GM21737 (cell line): ENCODE results near the gene CCZ1.
"Not testable (repeated sequence)": the region's sequence is repeated elsewhere in the genome, so short reads cannot be mapped to it uniquely, and the experiment has no call there.

Experiments used
- ATAC-seq: cut with Tn5 transposase; IDR thresholded peaks from one replicate; pipeline ENCODE4 v1.9.1; 2021; ENCODE audit warnings: mild to moderate bottlenecking, moderate library complexity; ENCODE audit not compliant: unreplicated experiment

The CCZ1 gene

DNA sequence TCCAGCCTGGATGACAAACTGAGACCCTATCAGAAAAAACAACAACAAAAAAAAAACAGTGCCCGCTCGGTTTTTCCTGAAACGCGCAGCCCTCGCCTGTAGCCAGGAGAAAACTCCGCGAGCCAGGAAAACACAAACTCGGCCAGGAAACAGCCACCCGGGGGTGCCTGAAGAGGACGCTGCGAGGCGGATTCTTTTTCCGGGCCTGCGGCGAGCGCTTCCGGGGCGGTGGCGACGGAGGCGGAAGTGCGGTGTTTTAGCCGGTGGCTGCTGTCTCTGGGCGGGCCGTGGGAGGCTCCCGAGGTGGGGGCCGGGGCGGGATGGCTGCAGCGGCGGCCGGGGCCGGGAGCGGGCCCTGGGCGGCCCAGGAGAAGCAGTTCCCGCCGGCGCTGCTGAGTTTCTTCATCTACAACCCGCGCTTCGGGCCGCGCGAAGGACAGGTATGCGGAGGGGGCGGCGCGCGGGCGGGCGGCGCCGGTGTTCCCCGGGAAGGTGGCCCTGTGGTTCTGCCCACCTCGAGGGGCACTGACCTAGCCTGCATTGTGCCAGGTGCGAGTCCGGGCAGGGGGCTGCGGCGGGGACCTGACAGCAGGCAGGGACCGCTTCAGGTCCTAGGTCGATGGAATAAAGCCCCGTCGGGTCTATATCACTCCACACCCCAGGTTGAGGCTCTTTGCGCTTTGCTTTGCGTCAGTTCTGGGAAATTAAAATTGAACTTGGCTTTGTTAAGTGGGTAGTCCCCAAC, at the start of gene CCZ1:
Gene CCZ1 (plus strand): TSS at position 254 of the 745 bp plus-strand sequence. CDS start 67 bp downstream, at position 321.
- ATAC-seq: peak; percentile 85

GRCh38 chr7:5850944-5851343, 47.6 kb upstream of the CCZ1 start:
- no peak for ATAC-seq

GRCh38 chr7:5854738-5855137, 43.8 kb upstream of the CCZ1 start:
- ATAC-seq: no peak

DNA sequence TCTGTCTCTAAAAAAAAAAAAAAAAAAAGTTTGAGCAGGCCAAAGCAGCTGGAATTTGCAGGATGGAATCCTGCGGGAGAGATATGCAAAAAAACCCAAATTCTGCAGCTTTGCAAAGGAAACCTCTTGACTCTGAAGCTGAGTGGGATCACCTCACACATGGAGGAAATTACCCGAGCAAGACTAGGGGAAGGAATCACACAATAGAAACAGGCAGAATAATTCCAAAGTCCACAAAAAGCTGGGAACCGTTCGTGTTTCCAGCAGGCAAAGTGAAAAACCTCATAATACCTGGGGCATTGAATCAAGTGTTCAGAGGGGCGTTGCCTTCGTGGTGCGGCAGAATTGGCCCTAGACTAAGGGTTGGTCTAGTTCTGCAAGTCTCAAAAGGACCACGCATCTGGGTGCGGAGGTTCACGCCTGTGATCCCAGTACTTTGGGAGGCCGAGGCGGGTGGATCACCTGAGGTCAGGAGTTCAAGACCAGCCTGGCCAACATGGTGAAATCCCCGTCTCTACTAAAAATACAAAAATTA, 41.4 kb upstream of the CCZ1 start:
- not testable (repeated sequence) for ATAC-seq

DNA sequence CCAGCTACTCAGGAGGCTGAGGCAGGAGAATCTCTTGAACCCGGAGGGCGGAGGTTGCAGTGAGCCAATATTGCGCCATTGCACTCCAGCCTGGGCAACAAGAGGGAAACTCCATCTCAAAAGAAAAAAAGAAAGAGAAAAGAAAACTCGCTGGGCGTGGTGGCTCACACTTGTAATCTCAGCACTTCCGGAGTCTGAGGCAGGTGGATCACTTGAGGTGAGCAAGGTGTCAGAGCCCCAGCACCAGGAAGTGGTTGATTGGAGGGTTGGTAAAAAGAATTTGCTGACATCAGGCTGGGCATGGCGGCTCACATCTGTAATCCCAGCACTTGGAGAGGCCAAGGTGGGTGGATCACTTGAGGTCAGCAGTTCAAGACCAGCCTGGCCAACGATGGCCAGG, 40.0 kb upstream of the CCZ1 start:
- not testable (repeated sequence) for ATAC-seq

DNA sequence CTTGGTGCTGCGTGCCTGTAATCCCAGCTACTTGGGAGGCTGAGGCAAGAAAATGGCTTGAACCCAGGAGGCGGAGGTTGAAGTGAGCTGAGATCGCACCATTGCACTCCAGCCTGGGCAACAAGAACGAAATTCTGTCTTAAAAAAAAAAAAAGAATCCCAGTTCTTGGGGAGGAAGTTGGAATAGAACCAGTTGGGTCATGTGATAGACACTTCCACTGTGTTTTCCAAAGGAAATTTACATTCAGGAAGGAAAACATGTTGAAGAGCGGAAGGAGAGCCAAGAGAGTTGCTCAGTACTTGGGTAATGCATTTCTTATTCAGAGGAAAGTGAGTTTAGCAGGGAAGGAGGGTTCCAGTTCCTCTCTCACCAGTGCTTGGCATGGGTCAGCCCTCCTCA, 37.3 kb upstream of the CCZ1 start:
- ATAC-seq: not testable (repeated sequence)

DNA sequence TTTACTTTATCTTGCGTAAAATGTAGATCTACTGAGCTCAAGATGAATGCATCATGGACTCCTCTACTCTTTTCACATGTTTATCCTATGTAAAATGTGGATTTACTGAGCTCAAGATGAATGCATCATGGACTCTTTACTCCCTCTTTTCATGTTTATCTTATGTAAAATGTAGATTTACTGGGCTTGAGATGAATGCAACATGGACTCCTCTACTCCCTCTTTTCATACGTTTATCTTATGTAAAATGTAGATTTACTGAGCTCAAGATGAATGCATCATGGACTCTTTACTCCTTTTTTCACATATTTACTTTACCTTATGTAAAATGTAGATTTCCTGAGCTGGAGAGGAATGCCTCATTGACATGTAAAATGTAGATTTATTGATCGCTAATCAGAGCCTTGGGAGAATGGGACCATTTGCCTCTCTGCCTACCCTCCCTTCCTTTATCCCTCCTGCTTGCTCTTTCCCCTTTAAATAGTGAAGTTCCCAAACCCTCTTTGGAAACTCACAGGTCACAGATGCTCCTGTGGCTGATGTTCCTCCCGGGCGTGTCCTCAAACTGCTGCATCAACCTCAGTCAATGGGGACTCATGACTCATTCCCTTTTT, 35.7 kb upstream of the CCZ1 start:
- not testable (repeated sequence) for ATAC-seq

GRCh38 chr7:5865279-5865931, 33.1 kb upstream of the CCZ1 start:
- not testable (repeated sequence) for ATAC-seq

DNA sequence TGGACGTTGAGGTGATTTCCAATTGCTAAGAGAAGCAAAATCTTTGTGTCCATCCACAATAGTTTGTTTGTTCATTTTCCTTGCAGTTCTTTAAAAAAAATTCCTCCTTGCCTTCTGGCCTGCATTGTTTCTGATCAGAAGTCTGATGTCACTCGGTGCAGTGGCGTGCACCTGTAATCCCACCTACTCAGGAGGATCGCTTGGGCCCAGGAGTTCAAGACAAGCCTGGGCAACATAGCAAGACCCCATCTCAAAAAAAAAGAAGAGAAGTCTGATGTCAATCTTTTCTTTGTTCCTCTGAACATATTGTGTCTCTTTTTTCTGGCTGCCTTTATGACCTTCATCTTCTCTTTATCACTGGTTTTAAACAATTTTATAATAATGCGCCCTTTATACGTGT, 31.5 kb upstream of the CCZ1 start:
- no peak for ATAC-seq

- ATAC-seq: not testable (repeated sequence)
Measured at GRCh38 chr7:5868928-5869341, 29.6 kb upstream of the CCZ1 start.

- no peak for ATAC-seq
Measured at GRCh38 chr7:5869691-5870090, 28.8 kb upstream of the CCZ1 start.

- no peak for ATAC-seq
Measured at GRCh38 chr7:5870311-5870710, 28.2 kb upstream of the CCZ1 start.

- ATAC-seq: no peak
Measured at GRCh38 chr7:5872326-5872725, 26.2 kb upstream of the CCZ1 start.

GRCh38 chr7:5879591-5879990, 18.9 kb upstream of the CCZ1 start:
- ATAC-seq: not testable (repeated sequence)

GRCh38 chr7:5880106-5880505, 18.4 kb upstream of the CCZ1 start:
- not testable (repeated sequence) for ATAC-seq

DNA sequence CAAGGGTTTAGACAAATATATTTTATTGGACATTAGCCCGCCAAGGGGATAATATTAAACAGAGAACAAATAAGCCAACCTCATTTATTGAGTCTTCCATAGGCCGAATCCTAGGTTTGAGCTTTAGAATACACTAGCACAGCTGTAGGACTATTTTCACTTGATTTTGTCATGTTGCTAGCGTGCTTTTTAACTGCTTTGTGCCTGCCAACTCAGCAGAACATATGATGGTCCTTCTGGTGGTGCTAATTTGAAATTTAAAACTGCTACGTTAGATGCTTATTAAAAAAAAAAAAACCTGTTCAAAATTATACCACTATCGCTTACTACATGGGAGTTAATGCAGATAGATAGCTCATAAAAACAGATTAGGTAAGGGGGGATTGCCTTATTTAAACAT, 14.1 kb upstream of the CCZ1 start:
- ATAC-seq: not testable (repeated sequence)

DNA sequence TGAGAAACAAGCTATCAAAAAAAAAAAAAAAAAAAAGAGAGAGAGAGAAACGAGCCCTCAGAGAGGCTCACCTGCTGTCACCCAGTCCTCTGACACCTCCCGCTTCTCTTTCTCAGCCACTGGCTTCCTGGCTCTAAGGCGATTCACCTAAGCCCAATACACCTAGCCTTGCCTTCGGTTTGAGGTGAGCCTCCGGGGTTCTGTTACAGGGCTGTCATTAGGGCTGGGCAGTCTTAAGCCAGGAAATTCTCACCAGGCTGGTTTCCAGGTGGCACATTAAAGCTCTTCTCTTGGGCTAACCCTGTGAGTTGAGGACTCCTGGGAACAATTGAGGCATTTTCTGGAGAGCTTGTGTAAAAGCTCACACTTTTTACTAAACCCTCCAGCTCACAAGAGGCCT, 10.5 kb upstream of the CCZ1 start:
- ATAC-seq: not testable (repeated sequence)

DNA sequence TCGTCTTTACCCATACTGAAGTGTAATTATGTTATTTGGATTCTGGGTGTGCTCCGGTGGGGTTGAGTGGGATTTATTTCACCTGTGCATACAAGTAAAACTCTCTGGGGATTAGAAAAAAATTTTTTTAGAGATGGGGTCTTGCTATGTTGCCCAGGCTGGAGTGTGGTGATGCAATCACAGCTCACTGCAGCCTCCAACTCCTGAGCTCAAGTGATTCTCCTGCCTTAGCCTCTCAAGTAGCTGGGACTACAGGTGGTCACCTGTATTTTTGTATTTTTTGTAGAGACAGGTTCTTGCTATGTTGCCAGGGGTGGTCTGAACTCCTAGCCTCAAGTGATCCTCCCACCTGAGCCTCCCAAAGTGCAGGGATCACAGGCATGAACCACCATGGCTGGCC, 8.3 kb upstream of the CCZ1 start:
- not testable (repeated sequence) for ATAC-seq

- no peak for ATAC-seq
Measured at GRCh38 chr7:5892498-5892897, 6.0 kb upstream of the CCZ1 start.

GRCh38 chr7:5897369-5897919, 1.1 kb upstream of the CCZ1 start:
- ATAC-seq: not testable (repeated sequence)

- ATAC-seq: not testable (repeated sequence)
Measured at GRCh38 chr7:5903002-5903401, 4.5 kb downstream of the CCZ1 start.
